Mesodermal cell (in vitro differentiated cells): ENCODE results near the gene ORC4.
"Not testable (repeated sequence)": the region's sequence is repeated elsewhere in the genome, so short reads cannot be mapped to it uniquely, and the experiment has no call there.

Experiments used
- H3K27ac ChIP-seq: 2 replicates; pipeline ENCODE4 v1.7.0; 2013; ENCODE audit warnings: mild to moderate bottlenecking, low read depth, low read length, moderate library complexity; ENCODE audit not compliant: severe bottlenecking
- H3K36me3 ChIP-seq: 2 replicates; pipeline ENCODE4 v1.7.1; 2013; ENCODE audit warnings: mild to moderate bottlenecking, low read length, moderate library complexity; ENCODE audit not compliant: control insufficient read depth, insufficient read depth
- H3K4me1 ChIP-seq: one replicate; pipeline ENCODE4 v1.7.1; 2013; ENCODE audit warnings: mild to moderate bottlenecking, low read length; ENCODE audit not compliant: insufficient read depth, control insufficient read depth, poor library complexity, severe bottlenecking
- H3K4me3 ChIP-seq: 2 replicates; pipeline ENCODE4 v1.7.0; 2013; ENCODE audit warnings: low read length, control low read depth, mild to moderate bottlenecking; ENCODE audit not compliant: insufficient read depth, poor library complexity, severe bottlenecking; ENCODE audit errors: extremely low read depth
- H3K9me3 ChIP-seq: 2 replicates; pipeline ENCODE4 v1.7.1; 2013; ENCODE audit warnings: mild to moderate bottlenecking, low read length, moderate library complexity; ENCODE audit not compliant: control insufficient read depth
- WGBS, 2 experiments: methylation state at CpG; one replicate each; pipeline ENCODE4 v1.1.5; 2013; ENCODE audit warnings: missing lambda C conversion rate in 2 of 2; ENCODE audit not compliant: insufficient coverage in 2 of 2; 5-methylcytosine and 5-hydroxymethylcytosine counted together

Gene ORC4

DNA sequence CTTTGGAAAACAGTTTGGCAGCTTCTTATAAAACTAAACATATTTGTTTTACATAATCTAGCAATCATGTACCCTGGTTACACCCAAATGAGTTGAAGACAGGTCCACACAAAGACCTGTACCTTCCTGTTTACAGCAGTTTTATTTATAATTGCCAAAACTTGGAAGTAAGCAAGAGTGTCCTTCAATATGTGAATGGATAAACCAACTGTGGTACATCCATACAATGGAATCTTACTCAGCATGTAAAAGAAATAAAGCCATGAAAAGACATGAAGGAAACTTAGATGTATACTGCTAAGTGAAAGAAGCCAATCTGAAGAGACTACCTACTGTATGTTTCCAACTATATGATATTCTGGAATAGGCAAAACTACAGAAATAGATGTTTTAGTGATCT lies 23.7 kb downstream of the ORC4 start:
- H3K9me3 ChIP-seq: peaks cover 4% of the 10 kb centered on the region
- H3K4me3 ChIP-seq: no peak overlapping the region
- peaks cover 16% of the 10 kb centered on the region for H3K36me3 ChIP-seq
- no peak overlapping the region for H3K27ac ChIP-seq
- no peaks in the 10 kb centered on the region for H3K4me1 ChIP-seq

GRCh38 chr2:147994965-147995364 lies 25.6 kb downstream of the ORC4 start:
- 81 to 100% methylated on average over 6 of the region's 7 CpGs for WGBS, 2 experiments
- not testable (repeated sequence) for H3K27ac ChIP-seq, H3K4me3 ChIP-seq, H3K4me1 ChIP-seq, H3K9me3 ChIP-seq
- H3K36me3 ChIP-seq: peaks cover 16% of the 10 kb centered on the region

DNA sequence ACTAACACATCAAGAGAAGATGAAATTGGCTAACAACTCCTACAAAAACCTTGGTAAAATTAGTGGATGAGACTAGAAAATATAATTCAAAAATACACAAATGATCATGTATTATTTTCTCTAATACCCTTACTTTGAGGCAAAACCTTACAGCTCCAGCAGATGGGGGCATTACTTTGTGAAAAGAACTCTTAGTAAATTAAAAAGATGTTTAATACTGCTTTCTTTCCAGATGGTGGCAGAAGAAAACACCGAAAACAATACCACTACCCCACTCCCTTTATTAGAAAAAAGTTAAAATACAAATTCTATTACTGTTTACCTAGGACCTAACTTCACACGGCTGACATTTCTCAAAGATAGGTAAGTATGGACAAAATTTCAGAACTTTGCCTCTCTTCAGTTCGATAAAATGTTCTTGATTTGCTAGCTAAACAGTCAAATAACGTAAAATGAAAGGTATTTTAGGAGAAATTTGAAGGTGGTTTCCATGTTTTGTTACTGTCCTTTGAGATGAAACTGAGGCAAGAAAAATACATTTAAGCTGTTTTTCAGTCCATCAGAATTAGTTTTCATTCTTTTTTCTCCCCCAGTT lies 30.6 kb downstream of the ORC4 start:
- 49 to 84% methylated on average over 2 to 3 of the region's 4 CpGs for WGBS, 2 experiments
- no peaks in the 10 kb centered on the region for H3K36me3 ChIP-seq
- H3K27ac ChIP-seq: no peak overlapping the region
- H3K4me1 ChIP-seq: no peaks in the 10 kb centered on the region
- no peaks in the 10 kb centered on the region for H3K9me3 ChIP-seq
- H3K4me3 ChIP-seq: no peak overlapping the region

GRCh38 chr2:147989102-147989501 lies 31.4 kb downstream of the ORC4 start:
- no peak overlapping the region for H3K4me3 ChIP-seq
- no CpG with 5 or more reads among the region's 3 CpGs for WGBS, 2 experiments
- H3K4me1 ChIP-seq: no peaks in the 10 kb centered on the region
- no peaks in the 10 kb centered on the region for H3K36me3 ChIP-seq
- no peaks in the 10 kb centered on the region for H3K9me3 ChIP-seq
- H3K27ac ChIP-seq: no peak overlapping the region

DNA sequence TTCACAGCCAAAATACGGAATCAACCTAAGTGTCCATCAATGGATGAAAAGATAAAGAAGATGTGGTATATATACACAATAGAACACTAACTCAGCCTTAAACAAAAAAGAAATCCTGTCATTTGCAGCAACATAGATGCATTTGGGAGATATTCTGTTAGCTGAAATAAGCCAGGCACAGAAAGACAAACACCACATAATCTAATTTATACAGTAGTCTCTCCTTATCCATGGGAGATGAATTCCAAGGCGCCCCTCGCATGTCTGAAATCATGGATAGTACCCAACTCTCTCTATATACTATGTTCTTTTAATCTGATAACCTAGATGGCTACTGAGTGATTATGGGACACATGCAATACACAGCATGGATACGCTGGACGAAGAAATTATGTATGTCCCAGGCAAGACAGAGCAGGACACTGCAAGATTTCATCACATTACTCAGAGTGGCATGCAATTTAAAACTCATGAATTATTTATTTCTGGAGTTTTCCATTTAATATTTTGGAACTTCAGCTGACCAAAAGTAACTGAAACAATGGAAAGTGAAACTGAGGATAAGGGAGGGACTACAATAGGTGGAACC lies 39.5 kb downstream of the ORC4 start:
- 100% methylated on average over 2 of the region's 5 CpGs; no CpG with 5 or more reads in 1 of the 2 experiments for WGBS, 2 experiments
- Histone ChIP-seq H3K4me3 (no peak overlapping the region), H3K4me1 (no peaks in the 10 kb centered on the region), H3K9me3 (peaks cover 4% of the 10 kb centered on the region), H3K36me3 (peaks cover 7% of the 10 kb centered on the region), H3K27ac (no peak overlapping the region)

GRCh38 chr2:147977679-147978078 lies 42.9 kb downstream of the ORC4 start:
- Histone ChIP-seq H3K4me3 (no peak overlapping the region), H3K27ac (no peak overlapping the region), H3K36me3 (peaks cover 12% of the 10 kb centered on the region), H3K9me3 (peaks cover 4% of the 10 kb centered on the region), H3K4me1 (no peaks in the 10 kb centered on the region)
- WGBS, 2 experiments: 89 to 100% methylated on average over 1 to 2 of the region's 3 CpGs

- Histone ChIP-seq H3K36me3 (peaks cover 13% of the 10 kb centered on the region), H3K4me3 (no peak overlapping the region), H3K27ac (no peak overlapping the region), H3K9me3 (peaks cover 4% of the 10 kb centered on the region), H3K4me1 (no peaks in the 10 kb centered on the region)
- WGBS, 2 experiments: no CpG with 5 or more reads among the region's 2 CpGs
These were observed 44.4 kb downstream of the ORC4 start for GRCh38 chr2:147976102-147976501.

GRCh38 chr2:147968571-147968970 lies 52.0 kb downstream of the ORC4 start:
- no peak overlapping the region for H3K27ac ChIP-seq
- WGBS, 2 experiments: no CpG with 5 or more reads among the region's 2 CpGs
- peaks cover 11% of the 10 kb centered on the region for H3K36me3 ChIP-seq
- H3K4me1 ChIP-seq: no peaks in the 10 kb centered on the region
- no peaks in the 10 kb centered on the region for H3K9me3 ChIP-seq
- no peak overlapping the region for H3K4me3 ChIP-seq

DNA sequence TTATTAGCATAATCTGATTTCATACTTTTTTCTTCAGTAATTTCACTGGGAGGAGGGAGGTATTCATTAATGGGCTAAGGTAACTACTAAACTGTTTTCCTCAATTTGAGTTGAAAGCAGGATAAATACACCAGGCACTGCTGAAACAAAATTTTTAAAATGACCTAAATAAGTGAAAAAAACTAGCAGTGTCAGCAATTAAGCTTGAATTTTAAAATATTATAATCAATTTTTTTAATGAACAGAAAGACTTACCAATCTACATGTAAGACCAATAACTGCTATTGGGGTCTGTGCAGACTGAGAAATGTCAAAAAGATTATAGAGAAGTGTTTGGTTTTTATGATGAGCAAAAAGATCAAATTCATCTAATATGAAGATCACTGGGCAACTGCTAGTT lies 68.4 kb downstream of the ORC4 start:
- no peak overlapping the region for H3K4me3 ChIP-seq
- H3K36me3 ChIP-seq: peaks cover 8% of the 10 kb centered on the region
- no peaks in the 10 kb centered on the region for H3K9me3 ChIP-seq
- H3K4me1 ChIP-seq: no peaks in the 10 kb centered on the region
- no peak overlapping the region for H3K27ac ChIP-seq

DNA sequence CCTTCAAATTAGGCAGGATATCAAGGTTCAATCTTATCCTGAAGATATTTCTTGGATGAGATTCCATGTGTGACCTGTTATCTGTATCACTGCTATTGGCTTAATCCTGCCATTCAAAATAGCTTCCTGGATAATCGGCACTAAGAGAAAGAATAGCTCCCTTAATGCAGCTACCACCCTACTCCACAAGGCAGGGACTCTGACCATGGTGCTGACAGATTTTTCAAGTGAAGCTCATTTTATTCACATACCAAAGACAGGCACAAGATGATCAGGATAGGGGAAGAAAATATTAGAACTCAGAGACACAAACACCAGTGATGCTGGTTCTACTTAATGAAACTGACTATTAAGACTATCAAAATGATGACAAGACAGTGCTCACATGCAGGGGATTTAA lies 74.9 kb downstream of the ORC4 start:
- no peaks in the 10 kb centered on the region for H3K4me1 ChIP-seq
- no peak overlapping the region for H3K27ac ChIP-seq
- no peaks in the 10 kb centered on the region for H3K36me3 ChIP-seq
- no peaks in the 10 kb centered on the region for H3K9me3 ChIP-seq
- WGBS, 2 experiments: 71 to 83% methylated on average over 1 of the region's 1 CpG
- H3K4me3 ChIP-seq: no peak overlapping the region

DNA sequence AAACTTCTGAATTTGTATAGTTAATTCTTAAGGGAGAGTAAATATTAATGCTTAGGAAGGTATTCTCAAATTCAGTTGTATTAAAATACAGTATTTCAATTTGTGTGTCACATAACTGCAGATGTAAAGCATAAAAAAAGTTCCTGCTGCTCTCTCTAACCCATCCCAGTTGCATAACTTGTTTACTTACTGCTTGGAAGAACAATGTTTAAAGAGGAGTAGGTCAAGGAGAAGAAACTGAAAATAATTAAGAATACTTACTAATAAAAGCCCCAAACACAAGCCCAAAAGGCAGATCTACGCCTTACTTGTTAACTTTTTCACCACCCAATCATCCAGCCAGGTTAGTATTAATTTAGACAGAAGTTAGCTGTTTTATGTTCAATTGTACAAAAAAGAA lies 81.2 kb downstream of the ORC4 start:
- no CpG with 5 or more reads among the region's 1 CpG for WGBS, 2 experiments
- H3K36me3 ChIP-seq: peaks cover 24% of the 10 kb centered on the region

More for the DNA sequence above, 81.2 kb downstream of the ORC4 start:
- H3K4me3 ChIP-seq: no peak overlapping the region
- no peaks in the 10 kb centered on the region for H3K9me3 ChIP-seq
- no peak overlapping the region for H3K27ac ChIP-seq
- H3K4me1 ChIP-seq: no peaks in the 10 kb centered on the region
